HG03558 (cell line): ENCODE data around the gene SLC20A1.
A peak's percentile ranks its signal among the peaks of the same experiment; 100 is the strongest.

Experiments used
- ATAC-seq: cut with Tn5 transposase; IDR thresholded peaks from one replicate; pipeline ENCODE4 v1.9.1; 2021; ENCODE audit warnings: moderate number of reproducible peaks; ENCODE audit not compliant: unreplicated experiment; ENCODE audit errors: extremely low read depth

SLC20A1 gene

GRCh38 chr2:112679484-112679883 is 33.7 kb downstream of the SLC20A1 start:
- ATAC-seq = no peak

GRCh38 chr2:112680666-112681101 is 34.9 kb downstream of the SLC20A1 start:
- ATAC-seq = no peak

- no peak for ATAC-seq
These were observed 36.4 kb downstream of the SLC20A1 start for GRCh38 chr2:112682101-112682500.

DNA sequence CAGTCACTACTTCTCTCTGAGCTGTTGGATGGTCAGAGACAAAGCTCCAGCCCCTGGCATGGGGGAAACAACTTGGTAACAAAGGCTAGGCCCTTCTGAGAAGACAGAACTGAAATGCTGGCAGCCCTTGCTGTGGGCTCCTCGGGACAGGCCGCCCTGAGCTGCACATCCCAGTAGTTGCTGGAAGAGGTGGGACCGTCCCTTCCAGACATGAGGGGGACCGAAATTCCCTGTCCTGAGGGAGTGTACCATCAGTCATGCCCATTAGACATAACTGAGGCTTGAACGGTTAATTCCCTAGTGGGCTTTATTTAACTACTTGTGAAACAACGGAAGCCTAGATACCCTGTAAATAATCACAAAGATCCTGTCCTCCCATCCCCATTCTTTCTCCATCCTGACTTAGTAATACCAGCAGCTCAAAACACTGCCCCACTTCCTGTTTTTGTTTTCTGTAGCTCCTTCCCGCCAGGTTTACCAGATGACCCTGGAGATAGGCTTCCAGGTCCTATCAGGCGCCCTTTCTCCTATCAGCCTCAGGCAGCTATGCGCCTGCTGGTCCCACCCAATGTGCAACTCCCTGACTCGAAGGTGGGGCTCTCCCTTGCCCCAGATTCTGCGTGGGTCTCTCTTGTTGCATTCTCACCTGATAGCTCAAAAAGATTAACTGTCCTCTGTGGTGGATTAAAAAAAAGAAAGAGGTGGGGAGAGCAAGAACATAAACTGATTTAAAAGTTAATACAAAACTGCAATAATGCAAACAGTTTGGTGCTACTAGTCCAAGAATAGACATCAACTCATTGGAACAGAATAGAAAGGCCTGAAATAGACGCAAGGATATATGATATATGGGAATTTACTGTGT is 38.0 kb downstream of the SLC20A1 start:
- ATAC-seq = no peak

- no peak for ATAC-seq
These were observed 38.7 kb downstream of the SLC20A1 start for GRCh38 chr2:112684415-112684775.

GRCh38 chr2:112685271-112685884 is 39.6 kb downstream of the SLC20A1 start:
- no peak for ATAC-seq

DNA sequence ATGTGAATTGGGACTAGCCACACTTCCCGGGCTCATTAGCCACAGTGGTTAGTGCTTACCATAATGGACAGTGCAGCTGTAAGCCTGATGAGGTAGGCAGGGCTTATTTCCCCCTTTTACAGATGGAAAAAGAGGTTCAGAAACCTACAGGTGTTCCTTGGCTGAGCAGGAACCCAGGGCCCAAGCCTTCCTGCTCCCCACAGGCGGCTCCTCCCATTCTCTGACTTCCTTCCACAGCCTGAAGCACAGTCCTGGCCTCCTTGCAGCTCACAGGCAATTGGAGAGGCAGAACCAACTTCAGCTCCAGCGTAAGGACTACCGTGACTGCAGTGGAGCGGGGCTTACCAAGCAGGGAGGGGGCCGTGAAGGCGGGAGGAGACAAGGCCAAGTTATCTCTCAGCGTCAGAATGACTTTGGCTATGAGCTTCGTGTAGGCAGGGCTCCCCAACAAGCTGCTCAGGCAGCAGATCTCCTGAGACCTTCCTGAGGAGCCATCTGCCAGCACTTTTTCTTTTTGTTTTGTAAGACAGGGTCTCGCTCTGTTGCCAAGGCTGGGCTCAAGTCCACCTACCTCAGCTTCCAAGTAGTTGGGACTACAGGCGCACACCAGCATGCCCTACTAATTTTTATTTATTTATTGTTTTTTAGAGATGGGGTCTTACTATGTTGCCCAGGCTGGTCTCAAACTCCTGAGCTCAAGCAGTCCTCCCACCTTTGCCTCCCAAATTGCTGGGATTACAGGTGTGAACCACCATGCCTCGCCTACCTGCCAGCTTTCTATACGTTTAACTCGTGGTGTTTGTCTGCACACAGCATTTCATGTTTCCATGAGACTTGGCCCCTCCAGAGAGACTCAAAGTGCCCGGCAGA is 40.8 kb downstream of the SLC20A1 start:
- ATAC-seq = no peak

DNA sequence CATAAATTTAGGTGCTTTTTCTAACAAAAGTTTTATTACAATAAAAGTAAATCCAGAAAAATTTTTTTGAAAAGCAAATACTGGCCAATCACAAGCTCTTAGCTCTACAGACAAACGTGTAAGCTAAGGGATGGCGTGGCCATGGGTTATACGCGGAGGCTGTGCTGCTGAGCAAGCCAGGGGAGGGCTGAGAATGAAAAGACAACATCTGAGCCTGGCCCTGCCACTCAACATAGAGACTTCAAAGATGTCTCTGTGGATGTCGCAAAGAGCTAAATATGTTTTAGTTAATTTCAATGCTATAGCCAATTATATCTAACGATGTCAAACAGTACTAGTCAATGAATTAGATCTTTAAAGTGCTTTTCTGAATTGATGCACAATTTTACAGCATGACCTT is 41.8 kb downstream of the SLC20A1 start:
- ATAC-seq = no peak

GRCh38 chr2:112688086-112688880 is 42.5 kb downstream of the SLC20A1 start:
- ATAC-seq = no peak

GRCh38 chr2:112690853-112691401 is 45.2 kb downstream of the SLC20A1 start:
- no peak for ATAC-seq

DNA sequence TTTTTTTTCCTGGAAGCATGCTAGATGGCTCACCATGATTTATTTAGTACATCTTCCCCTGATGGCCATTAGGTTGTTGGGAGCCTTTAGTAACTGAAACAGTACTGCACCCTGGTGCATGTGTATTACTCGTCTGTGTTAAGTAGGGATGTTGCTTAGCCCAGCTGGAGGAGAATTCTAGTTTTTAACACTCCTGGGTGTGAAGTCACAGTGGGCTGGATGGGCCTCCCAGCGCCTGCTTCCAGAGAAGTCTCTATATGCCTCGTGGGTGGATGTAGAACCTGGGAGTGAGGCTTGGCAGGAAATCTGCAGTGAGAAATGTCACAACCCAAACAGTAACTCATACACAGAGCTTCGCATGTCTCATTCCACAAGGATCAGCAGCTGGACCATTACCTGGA is 46.1 kb downstream of the SLC20A1 start:
- ATAC-seq = no peak

DNA sequence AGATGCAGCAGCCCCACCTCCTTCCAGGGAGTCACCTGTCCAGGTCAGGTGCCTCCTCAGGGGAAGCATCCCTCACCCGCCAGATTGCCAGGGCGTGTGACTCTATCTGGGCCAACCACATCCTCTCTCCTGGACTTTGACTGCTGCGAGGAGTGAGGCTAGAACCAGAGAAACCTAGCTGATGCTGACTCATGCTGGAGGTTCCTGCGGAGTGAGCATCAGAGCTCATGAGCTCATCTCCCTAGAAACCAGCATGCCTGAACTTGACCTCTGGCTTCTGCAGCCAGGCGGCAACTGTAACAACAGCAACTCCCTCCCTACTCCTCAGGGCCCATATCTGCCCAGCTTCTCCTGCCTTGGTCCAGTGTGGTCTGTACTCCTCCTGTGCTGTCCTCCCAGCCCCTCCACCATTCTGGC is 46.8 kb downstream of the SLC20A1 start:
- ATAC-seq = peak; percentile 80

GRCh38 chr2:112692918-112693317 is 47.2 kb downstream of the SLC20A1 start:
- no peak for ATAC-seq

DNA sequence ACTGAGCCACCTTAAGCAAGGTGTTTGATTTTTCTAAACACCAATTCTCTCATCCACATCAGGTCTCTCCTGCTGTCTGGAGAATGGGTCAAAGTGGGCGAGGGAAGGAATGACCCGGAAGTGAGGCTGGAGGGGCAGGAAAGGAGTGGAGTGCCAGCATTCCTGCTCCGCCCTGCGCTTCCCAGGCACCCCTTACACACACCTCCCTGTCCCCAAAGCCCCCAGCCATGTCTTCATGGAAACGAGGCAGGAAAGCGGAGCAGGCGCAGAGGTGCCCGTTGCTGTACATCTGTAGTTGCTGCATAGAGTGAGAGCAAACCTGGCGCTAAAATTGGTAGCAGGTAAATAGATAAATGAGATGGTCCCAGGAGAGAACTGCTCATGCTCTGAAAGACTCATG is 47.9 kb downstream of the SLC20A1 start:
- ATAC-seq = no peak

DNA sequence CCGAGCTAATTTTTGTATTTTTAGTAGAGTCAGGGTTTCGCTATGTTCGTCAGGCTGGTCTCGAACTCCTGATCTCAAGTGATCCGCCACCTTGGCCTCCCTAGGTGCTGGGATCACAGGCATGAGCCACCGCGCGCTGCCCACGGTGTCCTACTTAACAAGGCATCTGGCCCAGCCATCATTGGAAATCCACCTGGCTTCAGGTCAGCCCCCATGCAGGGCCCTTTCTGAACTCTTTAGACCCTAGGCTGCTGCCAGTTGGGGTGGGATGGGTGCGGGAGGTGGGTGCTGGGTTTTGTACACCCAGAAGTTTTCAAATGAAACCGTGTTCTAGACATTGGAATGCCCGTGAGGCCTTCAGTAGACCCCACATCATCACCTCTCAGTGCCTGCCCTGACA is 48.4 kb downstream of the SLC20A1 start:
- ATAC-seq = no peak

DNA sequence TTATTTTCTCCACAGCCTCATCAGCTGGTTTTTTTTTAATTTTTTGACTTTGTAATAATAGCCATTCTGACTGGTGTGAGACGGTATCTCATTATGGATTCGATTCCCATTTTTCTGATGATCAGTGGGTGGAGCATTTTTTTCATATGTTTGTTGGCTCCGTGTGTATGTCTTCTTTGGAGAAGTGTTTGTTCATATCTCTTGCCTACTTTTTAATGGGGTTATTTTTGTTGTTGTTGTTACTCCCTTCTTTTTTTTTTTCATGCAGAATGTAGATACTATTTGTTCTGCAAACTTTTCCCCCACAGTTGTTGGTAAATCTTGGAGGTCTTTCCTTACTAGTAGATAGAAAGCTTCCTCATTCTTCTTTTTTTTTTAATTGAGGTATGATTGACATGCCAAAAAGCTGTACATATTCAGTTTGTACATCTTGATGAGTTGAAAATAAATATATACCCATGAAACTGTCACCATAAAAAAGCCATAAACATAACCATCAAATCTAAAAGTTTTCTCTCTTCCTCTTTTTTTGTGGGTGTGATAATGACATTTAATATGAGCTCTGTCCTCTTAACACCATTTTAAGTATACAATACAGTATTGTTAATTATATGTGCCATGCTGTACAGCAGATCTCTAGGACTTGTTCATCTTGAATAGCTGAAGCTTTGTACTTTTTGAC is 53.2 kb downstream of the SLC20A1 start:
- ATAC-seq = no peak

DNA sequence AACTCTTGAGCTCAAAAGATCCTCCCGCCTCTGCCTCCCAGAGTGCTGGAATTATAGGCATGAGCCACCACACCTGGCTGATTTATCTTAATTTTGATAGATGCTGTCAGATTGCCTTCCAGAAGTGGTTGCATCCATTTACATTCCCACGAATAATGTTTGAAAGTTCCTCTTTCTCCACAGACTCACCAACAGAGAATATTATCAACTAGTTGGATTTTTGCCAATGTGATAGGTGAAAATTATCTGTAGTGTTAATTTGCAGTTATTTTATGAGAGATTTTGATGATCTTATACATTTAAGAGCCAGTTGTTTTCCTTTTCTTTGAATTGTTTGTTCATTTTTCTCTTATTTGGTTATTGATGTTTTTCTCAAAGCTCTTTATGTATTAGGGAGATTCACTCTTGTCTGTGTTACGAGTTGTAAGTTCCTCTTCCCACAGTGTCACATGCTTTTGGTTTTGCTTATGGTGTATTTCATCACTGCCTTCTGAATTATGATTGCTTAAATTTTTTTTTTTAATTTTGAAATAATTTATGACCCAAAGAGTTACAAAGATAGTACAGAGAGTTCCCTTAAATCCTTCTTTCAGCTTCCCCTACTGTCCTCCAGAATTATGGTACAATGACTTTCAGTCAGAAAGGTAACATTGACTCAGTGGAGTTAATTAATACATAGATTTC is 54.4 kb downstream of the SLC20A1 start:
- ATAC-seq = no peak

DNA sequence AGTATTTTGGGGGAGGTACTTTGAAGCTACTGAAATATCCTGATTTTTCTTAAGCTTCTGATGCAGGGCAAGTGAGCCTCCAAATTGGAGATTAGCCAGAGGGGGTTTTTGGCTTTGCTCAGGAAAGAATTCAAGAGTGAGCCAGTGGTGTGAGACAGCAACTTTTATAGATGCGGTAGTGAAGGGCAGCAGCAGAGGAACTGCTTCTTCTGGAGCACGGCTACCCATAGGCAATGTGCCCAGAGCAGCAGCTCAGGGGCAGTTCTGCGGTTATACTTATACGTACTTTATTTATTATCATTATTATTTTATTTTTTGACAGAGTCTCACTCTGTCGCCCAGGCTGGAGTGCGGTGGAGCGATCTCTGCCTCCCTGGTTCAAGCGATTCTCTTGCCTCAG is 55.3 kb downstream of the SLC20A1 start:
- ATAC-seq = no peak

GRCh38 chr2:112703684-112704083 is 57.9 kb downstream of the SLC20A1 start:
- no peak for ATAC-seq
